ENCODE results near the gene NSA2. TPM values are rescaled to one million over a fixed set of nuclear protein-coding genes. Genes with fewer than 3 reads are reported as not detected.

NSA2 gene
- 100 to 1,000 TPM in 2 of 4 donors, 10 to 100 TPM in 2; 91.5 to 229 (median 112) TPM for total RNA-seq

DNA sequence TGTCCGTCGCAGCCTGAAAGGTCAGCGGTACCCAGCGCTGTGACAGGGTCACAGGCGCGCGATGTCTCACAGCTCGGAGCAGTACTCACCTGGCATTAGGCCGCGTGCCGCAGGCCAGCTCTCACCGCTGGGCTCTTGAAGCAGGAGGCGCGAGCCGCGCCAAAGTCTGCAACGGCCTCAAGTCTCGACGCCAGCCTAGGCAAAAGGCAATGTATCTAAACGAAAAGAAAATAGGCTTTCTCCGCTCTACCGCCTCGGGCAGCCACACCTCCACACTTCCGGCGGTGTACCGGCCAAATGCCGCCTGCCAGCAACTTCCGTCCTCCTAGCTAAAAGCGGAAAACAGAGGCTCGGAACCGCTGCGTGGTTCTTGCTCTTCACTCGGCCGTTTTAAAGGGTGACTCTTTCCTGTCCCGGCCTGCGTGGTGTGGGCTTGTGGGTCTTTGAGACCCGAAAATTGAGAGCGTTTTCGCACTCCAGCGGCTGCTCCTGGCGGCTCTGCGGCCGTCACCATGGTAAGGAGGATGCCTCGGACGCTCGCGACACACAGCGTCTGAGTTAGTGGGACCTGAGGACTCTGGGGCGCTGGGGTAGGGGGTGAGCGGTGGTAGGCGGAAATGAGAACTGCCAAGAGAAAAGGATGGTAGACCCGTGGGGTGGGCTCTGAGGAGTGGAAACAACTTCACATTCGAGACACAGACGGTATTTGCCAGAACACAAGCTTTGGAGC lies at the start of gene NSA2, which contains the start of gene GFM2:
Gene NSA2 (plus strand): TSS at position 401 of the 730 bp plus-strand sequence. CDS start 112 bp downstream, at position 513.
Gene GFM2 (minus strand): TSS at position 269 of the 730 bp plus-strand sequence. CDS start 3,375 bp downstream, outside the sequence.
- Histone ChIP-seq H3K4me3 (peak within 1 kb of the TSS; percentile 76 to 92), H3K9me3 (no peaks in the 10 kb centered on the region), H3K4me1 (peaks cover 5 to 14% of the 10 kb centered on the region in 2 donors), H3K36me3 (no peaks in the 10 kb centered on the region), H3K27ac (peak within 1 kb of the TSS; percentile 83 to 86), H3K27me3 (no peaks in the 10 kb centered on the region)
- DNase-seq, result peak; percentile 90 to 92
- intact Hi-C loops (cut with DNase I; ENCODE audit: low total_unique reads), result no loop called here
- TF ChIP-seq, protein P1, sequence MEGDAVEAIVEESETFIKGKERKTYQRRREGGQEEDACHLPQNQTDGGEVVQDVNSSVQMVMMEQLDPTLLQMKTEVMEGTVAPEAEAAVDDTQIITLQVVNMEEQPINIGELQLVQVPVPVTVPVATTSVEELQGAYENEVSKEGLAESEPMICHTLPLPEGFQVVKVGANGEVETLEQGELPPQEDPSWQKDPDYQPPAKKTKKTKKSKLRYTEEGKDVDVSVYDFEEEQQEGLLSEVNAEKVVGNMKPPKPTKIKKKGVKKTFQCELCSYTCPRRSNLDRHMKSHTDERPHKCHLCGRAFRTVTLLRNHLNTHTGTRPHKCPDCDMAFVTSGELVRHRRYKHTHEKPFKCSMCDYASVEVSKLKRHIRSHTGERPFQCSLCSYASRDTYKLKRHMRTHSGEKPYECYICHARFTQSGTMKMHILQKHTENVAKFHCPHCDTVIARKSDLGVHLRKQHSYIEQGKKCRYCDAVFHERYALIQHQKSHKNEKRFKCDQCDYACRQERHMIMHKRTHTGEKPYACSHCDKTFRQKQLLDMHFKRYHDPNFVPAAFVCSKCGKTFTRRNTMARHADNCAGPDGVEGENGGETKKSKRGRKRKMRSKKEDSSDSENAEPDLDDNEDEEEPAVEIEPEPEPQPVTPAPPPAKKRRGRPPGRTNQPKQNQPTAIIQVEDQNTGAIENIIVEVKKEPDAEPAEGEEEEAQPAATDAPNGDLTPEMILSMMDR (IDR thresholded peaks at IDR 0.05), result peak in 3 of 4 experiments; percentile 2 to 28 (median 19)
- peak in 1 of 2 donors; percentile 39 for TF ChIP-seq POLR2A (IDR thresholded peaks at IDR 0.05)

DNA sequence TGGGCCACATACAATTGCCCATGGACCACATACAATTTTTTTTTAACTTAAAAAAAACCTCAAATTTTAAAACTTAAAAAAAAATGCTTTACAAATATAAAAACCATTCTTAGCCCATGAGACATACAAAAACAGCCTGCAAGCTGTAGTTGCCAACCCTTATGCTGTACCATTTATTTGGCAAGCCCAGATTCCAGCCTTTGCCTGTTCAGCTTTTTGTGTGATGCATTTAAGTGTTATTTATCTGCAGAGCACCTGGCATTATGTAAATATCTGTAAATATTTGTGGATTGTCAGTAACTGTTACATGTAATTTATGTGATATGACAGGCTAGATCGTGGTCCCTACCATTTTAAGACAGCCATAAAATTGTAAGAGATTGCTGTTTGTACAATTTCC lies 49.5 kb upstream of the NSA2 start:
- no peak for DNase-seq
- TF ChIP-seq POLR2A (IDR thresholded peaks at IDR 0.05), result no peak
- TF ChIP-seq, protein P1 (IDR thresholded peaks at IDR 0.05), result no peak

DNA sequence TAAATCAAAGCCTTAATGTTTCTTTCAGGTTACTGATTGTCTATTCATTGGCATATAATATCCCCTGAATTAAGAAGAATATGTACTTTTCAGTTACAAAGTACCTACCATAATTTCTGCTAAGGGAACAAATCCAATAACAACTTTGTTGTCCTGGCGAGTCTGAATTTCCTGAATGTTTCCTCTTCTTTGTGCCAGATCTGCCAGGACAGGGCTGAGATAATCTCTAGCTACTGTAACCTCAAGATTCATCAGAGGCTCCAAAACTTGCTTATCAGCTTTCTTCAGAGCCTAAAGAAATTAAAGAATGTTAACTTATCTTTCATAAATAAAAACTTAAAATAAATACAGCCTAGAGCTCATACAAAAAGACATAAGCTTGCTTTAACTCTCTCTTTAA lies 44.8 kb upstream of the NSA2 start:
- no peak for TF ChIP-seq POLR2A (IDR thresholded peaks at IDR 0.05)
- TF ChIP-seq, protein P1 (IDR thresholded peaks at IDR 0.05), result no peak
- H3K4me1 ChIP-seq, result no peaks in the 10 kb centered on the region
- H3K4me3 ChIP-seq, result no peak overlapping the region
- H3K36me3 ChIP-seq, result no peaks in the 10 kb centered on the region
- H3K9me3 ChIP-seq, result no peaks in the 10 kb centered on the region
- DNase-seq, result no peak
- H3K27me3 ChIP-seq, result no peaks in the 10 kb centered on the region
- H3K27ac ChIP-seq, result no peak overlapping the region
- intact Hi-C loops (cut with DNase I; ENCODE audit: low total_unique reads), result no loop called here

More for the DNA sequence above, 49.5 kb upstream of the NSA2 start:
- H3K27ac ChIP-seq, result no peak overlapping the region
- intact Hi-C loops (cut with DNase I; ENCODE audit: low total_unique reads), result no loop called here
- H3K36me3 ChIP-seq, result no peaks in the 10 kb centered on the region
- no peaks in the 10 kb centered on the region for H3K4me1 ChIP-seq
- no peaks in the 10 kb centered on the region for H3K27me3 ChIP-seq
- no peaks in the 10 kb centered on the region for H3K9me3 ChIP-seq
- H3K4me3 ChIP-seq, result no peak overlapping the region

DNA sequence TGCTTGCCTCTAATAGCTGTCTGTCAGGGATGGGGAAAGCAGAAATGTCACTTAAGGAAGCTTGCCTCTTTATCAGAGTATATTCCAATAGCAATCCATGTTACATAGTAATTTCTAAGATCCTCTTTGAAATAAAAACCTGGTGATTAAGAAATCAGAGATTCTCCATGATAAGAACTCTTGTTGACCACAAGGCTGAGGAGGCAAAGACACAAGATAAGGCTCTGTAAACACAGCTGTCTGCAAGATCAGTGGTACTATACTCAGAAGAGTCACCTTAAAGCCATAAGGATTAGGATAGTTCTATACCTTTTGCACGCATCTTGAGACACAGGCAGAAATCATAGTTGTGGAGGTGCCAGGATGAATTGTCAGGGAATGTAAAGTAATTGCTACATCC lies 41.7 kb upstream of the NSA2 start:
- Histone ChIP-seq H3K9me3 (no peaks in the 10 kb centered on the region), H3K27ac (no peak overlapping the region), H3K27me3 (no peaks in the 10 kb centered on the region), H3K36me3 (no peaks in the 10 kb centered on the region), H3K4me3 (no peak overlapping the region), H3K4me1 (no peaks in the 10 kb centered on the region)
- intact Hi-C loops (cut with DNase I; ENCODE audit: low total_unique reads), result no loop called here
- DNase-seq, result no peak
- no peak for TF ChIP-seq POLR2A (IDR thresholded peaks at IDR 0.05)
- TF ChIP-seq, protein P1 (IDR thresholded peaks at IDR 0.05), result no peak

DNA sequence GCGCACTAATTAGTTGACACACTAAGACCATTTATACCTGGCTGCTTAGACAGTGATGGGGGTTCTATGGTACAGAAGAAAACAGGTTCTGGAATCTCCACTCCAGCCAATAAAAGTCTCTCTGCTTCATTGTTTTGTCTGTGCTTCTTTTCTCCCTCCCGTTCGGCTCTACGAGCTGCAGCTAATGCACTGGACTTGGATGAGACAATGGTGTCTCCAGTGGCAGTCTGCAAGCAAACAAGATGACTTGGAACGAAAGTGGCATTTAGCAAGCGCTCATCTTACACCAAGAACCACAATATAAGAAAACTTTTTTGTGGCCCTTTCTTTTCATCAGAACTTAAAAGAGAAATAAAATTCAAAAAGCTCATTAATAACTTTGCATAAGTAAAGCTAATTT lies 30.3 kb upstream of the NSA2 start:
- no peak overlapping the region for H3K27ac ChIP-seq
- TF ChIP-seq, protein P1 (IDR thresholded peaks at IDR 0.05), result no peak
- TF ChIP-seq POLR2A (IDR thresholded peaks at IDR 0.05), result no peak
- no peaks in the 10 kb centered on the region for H3K9me3 ChIP-seq
- no peak overlapping the region for H3K4me3 ChIP-seq
- DNase-seq, result no peak
- no peaks in the 10 kb centered on the region for H3K27me3 ChIP-seq
- no peaks in the 10 kb centered on the region for H3K36me3 ChIP-seq
- H3K4me1 ChIP-seq, result no peaks in the 10 kb centered on the region
- intact Hi-C loops (cut with DNase I; ENCODE audit: low total_unique reads), result no loop called here
